Endothelial cell of umbilical vein (primary cell): Measurements from ENCODE around the gene PRIM1. TPM values are rescaled to one million over a fixed set of nuclear protein-coding genes. Genes with fewer than 3 reads are reported as not detected.

Source experiments
- BruUV-seq: library from RNA; stranded (reverse); fragments of 400-500 nt; replicated peaks from 2 replicates; lab custom pipeline; 2021; lab: Mats Ljungman, UMichigan
- CTCF ChIA-PET: fragments of 300-600, 350-600 bp; sonication (Branson Sonifier 250); formaldehyde crosslinking; loops from one replicate; lab custom pipeline; 2021; ENCODE audit warnings: antibody characterized with exemption, inconsistent platforms; lab: Charles Lee
- POLR2A ChIA-PET: fragments of 300-600, 350-600 bp; sonication (Branson Sonifier 250); formaldehyde crosslinking; loops from one replicate; lab custom pipeline; 2021; ENCODE audit warnings: antibody characterized with exemption, inconsistent platforms; lab: Charles Lee
- DNase-seq: peaks from one replicate; pipeline ENCODE4 v3.0.0-alpha.2; 2011; ENCODE audit warnings: low read depth, low spot score
- FAIRE-seq: peaks from 2 replicates; lab custom pipeline; 2011; peaks lifted over from hg19 to GRCh38; lab: Jason Lieb, UNC
- H2AFZ ChIP-seq: 2 replicates; pipeline ENCODE4 v1.6.0; 2012; ENCODE audit warnings: low read depth, low read length, control low read depth, inconsistent platforms
- H3K27ac ChIP-seq: 2 replicates; pipeline ENCODE4 v1.5.1; 2011; ENCODE audit warnings: low read depth, mild to moderate bottlenecking, control low read depth, low read length, moderate library complexity; ENCODE audit not compliant: insufficient read depth
- H3K27me3 ChIP-seq, 2 experiments: 2 replicates each; pipeline versions ENCODE4 v1.6.0 to v1.6.1; 2011; ENCODE audit warnings: low read length in 2 of 2, mixed read lengths in 1 of 2; ENCODE audit not compliant: control insufficient read depth in 2 of 2, insufficient read depth in 2 of 2
- H3K36me3 ChIP-seq, 2 experiments: 2 replicates in 1 of 2; 3 replicates in 1 of 2; pipeline ENCODE4 v1.5.1; 2011; ENCODE audit warnings: low read length in 2 of 2, mild to moderate bottlenecking in 1 of 2, moderate library complexity in 1 of 2; ENCODE audit not compliant: control insufficient read depth in 2 of 2, insufficient read depth in 2 of 2; ENCODE audit errors: extremely low read depth in 1 of 2
- H3K4me1 ChIP-seq: 3 replicates; pipeline ENCODE4 v1.5.1; 2011; ENCODE audit warnings: mild to moderate bottlenecking, low read length; ENCODE audit not compliant: control insufficient read depth, insufficient read depth; ENCODE audit errors: extremely low read depth
- H3K4me2 ChIP-seq: 2 replicates; pipeline ENCODE4 v1.6.1; 2011; ENCODE audit warnings: low read length, control low read depth, mixed read lengths; ENCODE audit not compliant: insufficient read depth
- H3K4me3 ChIP-seq, 3 experiments: fragments of 200-600 bp in 1 of 3; sonication (generic), shearing (Covaris generic) in 1 of 3; replicated peaks in 1 of 3; 2 replicates each; pipeline ENCODE4 v1.5.1; 2011 to 2016; ENCODE audit warnings: control low read depth in 3 of 3, low read length in 3 of 3, mild to moderate bottlenecking in 2 of 3, inconsistent platforms in 1 of 3, low read depth in 1 of 3, moderate library complexity in 1 of 3; ENCODE audit not compliant: insufficient read depth in 1 of 3
- H3K79me2 ChIP-seq: 2 replicates; pipeline ENCODE4 v1.6.0; 2012; ENCODE audit warnings: low read length, inconsistent platforms; ENCODE audit not compliant: control insufficient read depth, insufficient read depth
- H3K9ac ChIP-seq: replicated peaks from 2 replicates; pipeline ENCODE3; 2011; ENCODE audit warnings: low read length, control low read depth; ENCODE audit not compliant: insufficient read depth; ENCODE audit errors: extremely low read depth
- H3K9me1 ChIP-seq: replicated peaks from 3 replicates; pipeline ENCODE4 v1.6.0; 2011; ENCODE audit warnings: mild to moderate bottlenecking, low read length; ENCODE audit not compliant: control insufficient read depth, insufficient read depth; ENCODE audit errors: extremely low read depth
- H3K9me3 ChIP-seq: replicated peaks from 2 replicates; pipeline ENCODE4 v1.5.1; 2012; ENCODE audit warnings: low read length, inconsistent platforms; ENCODE audit not compliant: control insufficient read depth, insufficient read depth
- H4K20me1 ChIP-seq: replicated peaks from 2 replicates; pipeline ENCODE3; 2011; ENCODE audit warnings: mild to moderate bottlenecking, low read length; ENCODE audit not compliant: control insufficient read depth, insufficient read depth; ENCODE audit errors: extremely low read depth
- EZH2 ChIP-seq: IDR thresholded peaks from 2 replicates; pipeline ENCODE4 v1.6.1; 2012; ENCODE audit warnings: borderline replicate concordance, low read depth, mild to moderate bottlenecking, moderate library complexity, low read length, inconsistent platforms; ENCODE audit not compliant: severe bottlenecking
- FOS ChIP-seq: IDR thresholded peaks from 2 replicates; pipeline ENCODE4 v1.6.1; 2011; ENCODE audit warnings: mild to moderate bottlenecking, low read length, moderate library complexity, borderline replicate concordance; ENCODE audit not compliant: insufficient read depth
- GATA2 ChIP-seq: IDR thresholded peaks from 2 replicates; pipeline ENCODE4 v1.7.0; 2011; ENCODE audit warnings: low read depth, mild to moderate bottlenecking, moderate library complexity, mixed read lengths, low read length; ENCODE audit not compliant: insufficient read length, insufficient read depth
- JUN ChIP-seq: IDR thresholded peaks from 2 replicates; pipeline ENCODE4 v1.6.1; 2011; ENCODE audit warnings: borderline replicate concordance, low read depth; ENCODE audit not compliant: insufficient read length, insufficient read depth
- MYC ChIP-seq: IDR thresholded peaks from one replicate; pipeline ENCODE4 v1.6.1; 2011; ENCODE audit warnings: mild to moderate bottlenecking, low read depth, low read length
- POLR2A ChIP-seq: IDR thresholded peaks from 2 replicates; pipeline ENCODE4 v1.6.1; 2012; ENCODE audit warnings: low read depth, mild to moderate bottlenecking, control low read depth, low read length
- dilution Hi-C: fragments of 300-500 bp; cut with MboI; formaldehyde crosslinking; loops from one replicate; pipeline ENCODE4 v1.15.0; 2019; ENCODE audit warnings: low sequenced_read_pairs; ENCODE audit not compliant: extremely low pct_ligation_motif_present
- intact Hi-C: fragments of 100-400 bp; cut with micrococcal nuclease; formaldehyde crosslinking; loops from one replicate; pipeline ENCODE4 v1.10.0; 2022
- polyA plus RNA-seq, 4 experiments: library from polyadenylated mRNA; depleted of rRNA in 3 of 4; stranded (reverse) in 3 of 4; unstranded in 1 of 4; fragments of >200 nt; gene quantifications; 2 replicates each; pipeline versions ENCODE4 v1.2.1 to v1.2.3, GENCODE V29; 2011 to 2012; ENCODE audit warnings: missing spikeins in 1 of 4
- total RNA-seq: library from RNA; stranded (reverse); gene quantifications from 2 replicates; pipeline ENCODE4 v1.2.3, GENCODE V29; 2021
- TF ChIP-seq, protein P1 (sequence below), 2 donors: IDR thresholded peaks; 1 replicate in 1 of 2; 2 replicates in 1 of 2; pipeline ENCODE4 v1.5.1; 2011; ENCODE audit warnings: low read length in 2 of 2, mild to moderate bottlenecking in 2 of 2, moderate library complexity in 2 of 2, control low read depth in 1 of 2, inconsistent platforms in 1 of 2, low read depth in 1 of 2; ENCODE audit not compliant: insufficient read depth in 1 of 2; ENCODE audit errors: extremely low read depth in 1 of 2
- TF ChIP-seq, protein P2 (sequence below): IDR thresholded peaks from 2 replicates; pipeline ENCODE4 v1.6.1; 2011; ENCODE audit not compliant: insufficient read depth, insufficient read length

Gene PRIM1
- total and polyA plus RNA-seq, 2 donors (not counting 3 experiments of a cell fraction or from before 2014, with no cell fraction given), result 10.9 to 12.1 TPM

GRCh38 chr12:56688846-56689109 is 63.3 kb downstream of the PRIM1 start:
- intact Hi-C loops (loop anchor here (1.0 to 5.0 kb wide), 4 partner anchors 37 to 399 kb away; partner anchors contain the start of genes NAB2, NACA and PRIM1), dilution Hi-C loops (no loop called here)
- H2AFZ ChIP-seq, result peak overlapping the region; percentile 19
- FAIRE-seq (no peak), DNase-seq (no peak)
- H3K36me3 ChIP-seq, result peaks cover 0 to 2% of the 10 kb centered on the region in 2 experiments
- CTCF ChIA-PET, result interaction anchor here (0.7 to 1.8 kb wide), 3 partner anchors 52 to 770 kb away, joined by 3 to 7 read pairs (median 3); partner anchors contain the start of gene GLI1
- BruUV-seq, result TSS peak; percentile 97
- H3K27ac ChIP-seq, result peak overlapping the region; percentile 80
- TF ChIP-seq, protein P1, sequence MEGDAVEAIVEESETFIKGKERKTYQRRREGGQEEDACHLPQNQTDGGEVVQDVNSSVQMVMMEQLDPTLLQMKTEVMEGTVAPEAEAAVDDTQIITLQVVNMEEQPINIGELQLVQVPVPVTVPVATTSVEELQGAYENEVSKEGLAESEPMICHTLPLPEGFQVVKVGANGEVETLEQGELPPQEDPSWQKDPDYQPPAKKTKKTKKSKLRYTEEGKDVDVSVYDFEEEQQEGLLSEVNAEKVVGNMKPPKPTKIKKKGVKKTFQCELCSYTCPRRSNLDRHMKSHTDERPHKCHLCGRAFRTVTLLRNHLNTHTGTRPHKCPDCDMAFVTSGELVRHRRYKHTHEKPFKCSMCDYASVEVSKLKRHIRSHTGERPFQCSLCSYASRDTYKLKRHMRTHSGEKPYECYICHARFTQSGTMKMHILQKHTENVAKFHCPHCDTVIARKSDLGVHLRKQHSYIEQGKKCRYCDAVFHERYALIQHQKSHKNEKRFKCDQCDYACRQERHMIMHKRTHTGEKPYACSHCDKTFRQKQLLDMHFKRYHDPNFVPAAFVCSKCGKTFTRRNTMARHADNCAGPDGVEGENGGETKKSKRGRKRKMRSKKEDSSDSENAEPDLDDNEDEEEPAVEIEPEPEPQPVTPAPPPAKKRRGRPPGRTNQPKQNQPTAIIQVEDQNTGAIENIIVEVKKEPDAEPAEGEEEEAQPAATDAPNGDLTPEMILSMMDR (IDR thresholded peaks at IDR 0.05; ENCODE audit: extremely low read depth in 1 of 2, insufficient read depth in 1 of 2, low read depth in 1 of 2, low read length in 2 of 2), result no peak
- TF ChIP-seq JUN (no peak), FOS (no peak), GATA2 (no peak), EZH2 (no peak), POLR2A (no peak), MYC (no peak)
- TF ChIP-seq, protein P2, sequence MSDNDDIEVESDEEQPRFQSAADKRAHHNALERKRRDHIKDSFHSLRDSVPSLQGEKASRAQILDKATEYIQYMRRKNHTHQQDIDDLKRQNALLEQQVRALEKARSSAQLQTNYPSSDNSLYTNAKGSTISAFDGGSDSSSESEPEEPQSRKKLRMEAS, result no peak
- peaks cover 27% of the 10 kb centered on the region for H3K4me1 ChIP-seq
- H3K9me3 ChIP-seq, result no peaks in the 10 kb centered on the region
- peak overlapping the region; percentile 90 for H3K4me2 ChIP-seq
- H3K4me3 ChIP-seq, result peak overlapping the region; percentile 3 to 69 (median 28)
- H3K79me2 ChIP-seq, result peaks cover 42% of the 10 kb centered on the region
- POLR2A ChIA-PET, result interaction anchor here (1.0 to 1.5 kb wide), 3 partner anchors 12 to 52 kb away, joined by 3 to 5 read pairs (median 3); no protein-coding TSS in a partner anchor
- no peaks in the 10 kb centered on the region for H3K27me3 ChIP-seq
- no peaks in the 10 kb centered on the region for H4K20me1 ChIP-seq
- no peaks in the 10 kb centered on the region for H3K9me1 ChIP-seq
- H3K9ac ChIP-seq, result peak overlapping the region; percentile 79
